Ectodermal cell (in vitro differentiated cells): ENCODE measurements around the gene CST8.

ENCODE experiments used
- H3K27ac ChIP-seq: 2 replicates; pipeline ENCODE4 v1.7.0; 2013; ENCODE audit warnings: mild to moderate bottlenecking, low read depth, low read length; ENCODE audit not compliant: insufficient read depth, poor library complexity, severe bottlenecking
- H3K27me3 ChIP-seq: 2 replicates; pipeline ENCODE4 v1.7.0; 2013; ENCODE audit warnings: mild to moderate bottlenecking, low read length; ENCODE audit not compliant: insufficient read depth, control insufficient read depth, poor library complexity, severe bottlenecking
- H3K36me3 ChIP-seq: one replicate; pipeline ENCODE4 v1.7.0; 2013; ENCODE audit warnings: low read length; ENCODE audit not compliant: control insufficient read depth, insufficient read depth
- H3K4me1 ChIP-seq: one replicate; pipeline ENCODE4 v1.7.0; 2013; ENCODE audit warnings: low read length; ENCODE audit not compliant: control insufficient read depth, insufficient read depth
- H3K4me3 ChIP-seq: 2 replicates; pipeline ENCODE4 v1.7.0; 2013; ENCODE audit warnings: low read depth, low read length, control low read depth; ENCODE audit not compliant: insufficient read depth
- H3K9me3 ChIP-seq: 2 replicates; pipeline ENCODE4 v1.7.0; 2013; ENCODE audit warnings: mild to moderate bottlenecking, low read length, moderate library complexity; ENCODE audit not compliant: control insufficient read depth
- WGBS, 2 experiments: methylation state at CpG; one replicate each; pipeline ENCODE4 v1.1.7; 2013; ENCODE audit warnings: missing lambda C conversion rate in 2 of 2; 5-methylcytosine and 5-hydroxymethylcytosine counted together

Gene CST8

GRCh38 chr20:23515250-23515939 lies 24.5 kb downstream of the CST8 start:
- Histone ChIP-seq H3K36me3 (no peaks in the 10 kb centered on the region), H3K4me3 (no peak overlapping the region), H3K27ac (no peak overlapping the region), H3K4me1 (no peaks in the 10 kb centered on the region), H3K27me3 (no peaks in the 10 kb centered on the region), H3K9me3 (no peaks in the 10 kb centered on the region)
- whole genome bisulfite sequencing, 2 experiments = 64 to 70% methylated on average over 3 to 4 of the region's 5 CpGs

GRCh38 chr20:23517719-23518118 lies 26.8 kb downstream of the CST8 start:
- no peak overlapping the region for H3K4me3 ChIP-seq
- no peaks in the 10 kb centered on the region for H3K4me1 ChIP-seq
- H3K27me3 ChIP-seq = no peaks in the 10 kb centered on the region
- H3K9me3 ChIP-seq = no peaks in the 10 kb centered on the region
- 94 to 95% methylated on average over 4 of the region's 4 CpGs for WGBS, 2 experiments
- no peak overlapping the region for H3K27ac ChIP-seq
- no peaks in the 10 kb centered on the region for H3K36me3 ChIP-seq

- Histone ChIP-seq H3K9me3 (no peaks in the 10 kb centered on the region), H3K4me1 (no peaks in the 10 kb centered on the region), H3K36me3 (no peaks in the 10 kb centered on the region), H3K27me3 (no peaks in the 10 kb centered on the region), H3K4me3 (no peak overlapping the region), H3K27ac (no peak overlapping the region)
- 92% methylated on average over 6 of the region's 6 CpGs for WGBS, 2 experiments
Measured at GRCh38 chr20:23519556-23519955, 28.6 kb downstream of the CST8 start.

GRCh38 chr20:23520185-23520584 lies 29.3 kb downstream of the CST8 start:
- H3K9me3 ChIP-seq = no peaks in the 10 kb centered on the region
- H3K4me3 ChIP-seq = no peak overlapping the region
- H3K27me3 ChIP-seq = no peaks in the 10 kb centered on the region
- WGBS, 2 experiments = 79 to 81% methylated on average over 2 of the region's 2 CpGs
- no peak overlapping the region for H3K27ac ChIP-seq
- no peaks in the 10 kb centered on the region for H3K4me1 ChIP-seq
- no peaks in the 10 kb centered on the region for H3K36me3 ChIP-seq

GRCh38 chr20:23524146-23524545 lies 33.2 kb downstream of the CST8 start:
- 92 to 93% methylated on average over 10 of the region's 10 CpGs for WGBS, 2 experiments
- Histone ChIP-seq H3K27ac (no peak overlapping the region), H3K9me3 (peaks cover 2% of the 10 kb centered on the region), H3K4me1 (no peaks in the 10 kb centered on the region), H3K36me3 (no peaks in the 10 kb centered on the region), H3K4me3 (no peak overlapping the region), H3K27me3 (no peaks in the 10 kb centered on the region)

- 100% methylated on average over 1 of the region's 1 CpG; no CpG with 5 or more reads in 1 of the 2 experiments for WGBS, 2 experiments
- H3K27me3 ChIP-seq = no peaks in the 10 kb centered on the region
- H3K27ac ChIP-seq = no peak overlapping the region
- no peaks in the 10 kb centered on the region for H3K36me3 ChIP-seq
- H3K4me3 ChIP-seq = no peak overlapping the region
- no peaks in the 10 kb centered on the region for H3K4me1 ChIP-seq
- H3K9me3 ChIP-seq = peaks cover 2% of the 10 kb centered on the region
Measured at GRCh38 chr20:23526850-23527249, 35.9 kb downstream of the CST8 start.

GRCh38 chr20:23528867-23529431 lies 38.0 kb downstream of the CST8 start:
- H3K4me1 ChIP-seq = peaks cover 19% of the 10 kb centered on the region
- H3K27me3 ChIP-seq = no peaks in the 10 kb centered on the region
- H3K27ac ChIP-seq = no peak overlapping the region
- no peak overlapping the region for H3K4me3 ChIP-seq
- no peaks in the 10 kb centered on the region for H3K36me3 ChIP-seq
- H3K9me3 ChIP-seq = peaks cover 2% of the 10 kb centered on the region
- 86 to 96% methylated on average over 1 of the region's 1 CpG for WGBS, 2 experiments

GRCh38 chr20:23530937-23531567 lies 40.1 kb downstream of the CST8 start:
- Histone ChIP-seq H3K4me3 (no peak overlapping the region), H3K27ac (no peak overlapping the region), H3K9me3 (peaks cover 2% of the 10 kb centered on the region), H3K36me3 (no peaks in the 10 kb centered on the region), H3K4me1 (peaks cover 31% of the 10 kb centered on the region), H3K27me3 (no peaks in the 10 kb centered on the region)
- 89 to 92% methylated on average over 1 of the region's 1 CpG for WGBS, 2 experiments

GRCh38 chr20:23532533-23532932 lies 41.6 kb downstream of the CST8 start:
- H3K27me3 ChIP-seq = no peaks in the 10 kb centered on the region
- H3K4me3 ChIP-seq = no peak overlapping the region
- H3K36me3 ChIP-seq = no peaks in the 10 kb centered on the region
- peaks cover 2% of the 10 kb centered on the region for H3K9me3 ChIP-seq
- 67 to 100% methylated on average over 1 of the region's 1 CpG for WGBS, 2 experiments
- peaks cover 31% of the 10 kb centered on the region for H3K4me1 ChIP-seq
- H3K27ac ChIP-seq = no peak overlapping the region

- Histone ChIP-seq H3K4me3 (no peak overlapping the region), H3K36me3 (no peaks in the 10 kb centered on the region), H3K27ac (no peak overlapping the region), H3K27me3 (no peaks in the 10 kb centered on the region), H3K4me1 (peaks cover 31% of the 10 kb centered on the region), H3K9me3 (peaks cover 2% of the 10 kb centered on the region)
Measured at GRCh38 chr20:23533161-23533560, 42.2 kb downstream of the CST8 start.
